NT2/D1 (cell line): ENCODE results near the gene VAPB.

Source experiments
- SUZ12 ChIP-seq: IDR thresholded peaks from 2 replicates; pipeline ENCODE4 v1.6.1; 2011; ENCODE audit not compliant: insufficient read length, insufficient read depth; ENCODE audit errors: extremely low read depth
- YY1 ChIP-seq: IDR thresholded peaks from 2 replicates; pipeline ENCODE4 v1.6.1; 2011; ENCODE audit not compliant: insufficient read length, insufficient read depth
- ZNF274 ChIP-seq: IDR thresholded peaks from 2 replicates; pipeline ENCODE4 v1.6.1; 2011; ENCODE audit warnings: mild to moderate bottlenecking, low read depth, low read length

- TF ChIP-seq SUZ12 (no peak), YY1 (no peak), ZNF274 (no peak)
These were observed 48.9 kb upstream of the VAPB start for GRCh38 chr20:58340151-58340550.
